Femur (tissue), 1 donor: ENCODE results near the gene CACNB4.
"Not testable (repeated sequence)": the region's sequence is repeated elsewhere in the genome, so short reads cannot be mapped to it uniquely, and the experiment has no call there.

Experiments used
- DNase-seq: peaks from one replicate; pipeline ENCODE4 v3.0.0-alpha.2; 2017

The CACNB4 gene

DNA sequence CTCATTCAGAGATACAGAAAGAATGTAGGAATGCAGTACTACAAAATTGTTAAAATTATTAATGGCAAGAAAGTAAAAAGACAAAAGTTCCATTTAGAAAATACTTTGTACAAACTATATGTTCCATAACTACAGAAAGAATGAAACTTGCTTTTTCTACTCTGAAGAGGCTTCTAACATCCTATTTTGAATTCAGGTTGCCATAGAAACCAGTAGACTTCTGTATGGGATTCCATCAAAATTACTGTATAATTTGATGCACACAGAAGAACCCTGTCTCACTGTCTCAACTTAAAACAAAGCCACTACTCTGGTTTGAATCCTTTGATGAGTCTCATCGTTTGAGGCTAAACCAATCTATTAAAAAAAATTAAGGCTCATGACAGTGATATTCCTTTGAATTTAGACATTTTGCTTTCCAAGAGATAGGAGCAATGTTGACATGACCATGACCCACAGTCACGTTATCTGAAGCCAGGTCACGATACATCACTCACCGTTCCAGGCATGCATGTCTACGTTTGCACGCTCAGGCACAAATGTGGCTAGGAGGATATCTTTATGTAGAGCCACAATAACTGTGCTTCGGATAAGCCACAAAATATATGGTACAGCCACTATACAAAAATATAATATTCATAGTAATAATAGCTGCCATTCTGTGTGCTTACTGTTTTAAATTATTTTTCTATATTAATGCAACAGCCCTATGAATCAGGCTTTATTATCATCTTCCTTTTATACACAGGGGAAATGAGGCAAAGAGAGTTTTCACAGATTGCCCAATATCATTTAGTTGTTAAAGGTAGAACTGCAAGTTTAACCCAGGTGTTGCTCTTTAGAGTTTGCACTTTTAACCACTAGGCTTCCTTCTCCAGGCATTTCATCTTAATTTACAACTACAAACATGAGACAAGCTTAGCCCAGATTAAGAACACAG is 82.4 kb downstream of the CACNB4 start:
- no peak for DNase-seq

DNA sequence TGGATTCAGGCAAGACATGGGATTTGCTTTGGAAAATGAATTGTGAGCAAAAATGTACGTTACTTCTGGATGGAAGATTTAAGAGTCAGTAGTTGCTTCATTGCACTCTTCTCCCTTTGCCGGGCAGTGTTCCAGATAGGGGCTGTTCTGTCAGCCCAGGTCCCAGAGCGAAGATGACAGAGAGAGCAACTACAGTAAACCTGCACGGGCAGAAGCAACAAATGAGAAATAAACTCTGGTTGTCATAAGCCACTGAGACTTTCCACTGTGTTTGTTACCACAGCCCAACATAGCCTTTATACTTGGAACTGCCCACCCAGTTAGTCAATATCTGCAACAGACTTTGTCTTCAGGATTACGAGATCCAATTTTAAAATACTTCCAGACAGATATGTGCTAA is 83.3 kb downstream of the CACNB4 start:
- peak; percentile 43 for DNase-seq

DNA sequence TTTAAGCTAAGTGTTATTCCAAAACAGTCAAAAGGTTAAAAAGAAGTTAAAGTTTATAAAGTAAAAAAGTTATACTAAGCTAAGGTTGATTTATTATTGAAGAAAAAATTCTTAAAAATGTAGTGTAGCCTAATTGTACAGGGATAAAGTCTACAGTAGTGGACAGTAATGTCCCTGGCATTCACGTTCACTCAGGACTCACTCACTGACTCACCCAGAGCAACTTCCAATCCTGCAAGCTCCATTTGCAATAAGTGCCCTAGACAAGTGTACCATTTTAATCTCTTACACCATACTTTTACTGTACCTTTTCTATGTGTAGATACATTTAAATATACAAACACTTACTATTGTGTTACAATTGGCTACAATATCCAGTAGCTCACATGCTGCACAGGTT is 86.1 kb downstream of the CACNB4 start:
- DNase-seq, result no peak

DNA sequence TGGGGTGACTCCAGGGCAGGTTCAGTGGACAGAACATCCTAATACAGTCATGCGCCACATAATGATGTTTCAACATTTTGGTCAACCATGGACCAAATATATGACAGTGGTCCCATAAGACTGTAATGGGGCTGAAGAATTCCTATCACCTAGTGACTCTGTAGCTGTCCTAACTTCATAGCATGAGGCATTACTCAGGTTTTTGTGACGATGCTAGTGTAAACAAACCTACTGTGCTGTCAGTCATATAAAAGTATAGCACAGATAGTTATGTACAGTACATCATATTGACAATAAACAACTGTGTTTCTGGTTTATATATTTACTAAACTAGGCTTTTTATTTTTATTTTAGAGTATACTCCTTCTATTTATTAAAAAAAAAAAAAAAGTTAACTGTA is 87.1 kb downstream of the CACNB4 start:
- no peak for DNase-seq

DNA sequence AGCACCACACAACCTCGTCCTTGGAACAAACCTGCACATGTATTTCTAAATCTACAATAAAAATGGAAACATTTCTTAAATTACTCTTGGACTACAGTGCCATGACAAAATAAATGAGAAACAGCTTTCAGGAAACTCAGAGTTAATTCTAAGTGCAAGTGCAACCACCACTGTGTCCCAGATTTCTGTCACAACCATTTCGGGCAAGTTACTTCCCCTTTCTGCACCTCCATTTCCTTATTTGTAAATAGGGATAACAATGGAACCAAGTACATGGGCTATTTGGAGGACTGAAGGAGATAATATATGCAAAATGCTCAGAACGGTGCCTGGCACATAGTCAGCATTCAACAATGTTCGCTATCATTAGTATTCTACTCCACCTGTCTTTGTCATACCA is 93.2 kb downstream of the CACNB4 start:
- no peak for DNase-seq

DNA sequence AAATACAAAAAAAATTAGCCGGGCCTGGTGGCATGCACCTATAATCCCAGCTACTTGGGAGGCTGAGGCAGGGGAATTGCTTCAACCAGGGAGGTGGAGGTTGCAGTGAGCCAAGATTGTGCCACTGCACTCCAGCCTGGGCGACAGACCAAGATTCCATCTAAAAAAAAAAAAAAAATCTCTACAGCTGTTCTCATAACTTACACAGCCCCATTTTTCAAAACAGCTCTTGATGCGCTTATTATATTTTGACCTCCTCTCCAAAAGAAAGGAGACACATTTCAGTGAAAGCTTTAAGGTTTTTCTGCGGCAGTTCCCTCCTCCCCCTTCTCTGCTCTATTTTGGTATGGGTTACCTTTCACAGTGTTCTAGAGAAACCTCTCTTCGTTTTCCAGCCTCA is 95.6 kb downstream of the CACNB4 start:
- DNase-seq, result not testable (repeated sequence)

DNA sequence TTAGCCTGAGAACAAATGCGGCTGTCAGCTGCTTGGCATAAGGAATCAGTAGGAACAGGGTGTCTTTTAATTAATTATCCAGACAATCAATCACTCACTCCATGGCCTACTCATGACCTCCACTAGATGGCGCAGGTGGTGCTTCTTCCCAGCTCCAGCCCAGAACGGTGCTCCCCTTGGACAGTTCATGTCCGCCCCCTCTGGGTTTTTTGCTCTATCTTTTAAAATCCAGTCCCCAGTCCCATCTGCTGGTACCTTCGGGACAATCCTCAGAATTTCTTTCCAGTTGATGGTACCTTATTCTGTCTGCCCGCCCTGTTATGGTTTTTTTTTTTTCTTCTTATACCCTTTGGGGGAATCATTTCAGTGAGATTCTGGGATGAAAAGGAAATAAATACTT is 99.8 kb downstream of the CACNB4 start:
- DNase-seq, result no peak

DNA sequence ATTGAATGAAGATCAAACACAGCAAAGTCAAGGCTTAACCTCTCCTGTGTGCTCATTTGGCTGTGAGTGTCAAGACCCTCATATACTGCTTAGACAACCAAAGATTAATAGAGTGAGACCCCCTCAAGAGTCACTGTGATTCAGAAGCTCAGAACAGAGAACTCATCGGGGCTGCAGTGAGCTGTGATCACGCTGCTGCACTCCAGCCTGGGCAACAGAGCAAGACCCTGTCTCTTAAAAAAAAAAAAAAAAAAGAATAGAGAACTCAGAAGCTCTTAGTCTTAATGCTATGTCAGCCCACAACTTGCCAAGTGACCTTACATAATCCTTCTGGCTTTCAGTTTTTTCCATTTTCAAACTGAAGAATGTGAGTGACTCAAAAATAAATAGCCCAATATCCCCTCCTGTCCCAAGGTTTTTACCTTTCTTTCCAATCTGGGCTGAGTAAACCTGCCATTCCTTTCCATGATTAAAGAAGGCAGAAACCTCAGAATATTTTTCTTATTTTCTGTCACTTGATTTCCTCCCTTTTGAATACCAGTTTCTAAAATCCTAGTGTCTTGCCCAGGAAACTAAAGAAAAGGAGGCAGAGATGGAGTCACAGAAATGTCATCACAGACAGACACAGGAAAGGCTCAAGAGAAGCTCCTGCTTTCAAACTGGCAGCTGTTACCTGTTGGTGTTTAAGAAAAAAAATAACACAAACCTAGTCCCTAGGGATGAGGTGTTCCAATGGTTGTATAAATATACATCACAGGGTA is 102.4 kb downstream of the CACNB4 start:
- DNase-seq, result no peak

DNA sequence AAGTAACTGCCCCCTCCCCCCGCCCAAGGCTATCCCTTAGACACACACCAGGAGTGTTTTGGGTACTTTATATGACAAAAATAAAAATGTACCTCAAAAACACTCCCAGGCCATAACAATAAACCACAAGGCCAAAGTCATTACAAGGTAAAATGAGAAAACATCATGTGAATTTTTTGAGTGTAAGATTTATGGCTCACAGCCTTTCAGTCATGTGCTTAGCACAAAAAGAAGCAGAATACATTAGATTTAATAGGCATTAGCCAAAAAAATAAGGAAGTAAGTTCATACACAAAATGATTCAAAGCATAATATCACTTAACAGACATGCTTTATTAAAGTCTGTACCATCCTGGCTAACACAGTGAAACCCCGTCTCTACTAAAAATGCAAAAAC is 103.7 kb downstream of the CACNB4 start:
- DNase-seq, result no peak

DNA sequence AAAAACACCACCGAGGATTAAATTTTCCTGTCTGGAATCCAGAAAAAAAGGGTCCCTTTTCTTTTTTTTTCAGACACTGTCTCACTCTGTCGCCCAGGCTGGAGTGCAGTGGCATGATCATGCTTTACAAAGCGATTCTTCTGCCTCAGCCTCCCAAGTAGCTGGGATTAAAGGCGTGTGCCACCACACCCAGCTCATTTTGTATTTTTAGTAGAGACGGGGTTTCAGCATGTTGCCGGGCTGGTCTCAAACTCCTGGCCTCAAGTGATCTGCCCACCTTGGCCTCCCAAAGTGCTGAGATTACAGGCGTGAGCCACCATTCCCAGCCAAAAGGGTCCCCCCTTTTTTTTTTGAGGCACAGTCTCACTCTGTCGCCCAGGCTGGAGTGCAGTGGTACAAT is 104.7 kb downstream of the CACNB4 start:
- not testable (repeated sequence) for DNase-seq

DNA sequence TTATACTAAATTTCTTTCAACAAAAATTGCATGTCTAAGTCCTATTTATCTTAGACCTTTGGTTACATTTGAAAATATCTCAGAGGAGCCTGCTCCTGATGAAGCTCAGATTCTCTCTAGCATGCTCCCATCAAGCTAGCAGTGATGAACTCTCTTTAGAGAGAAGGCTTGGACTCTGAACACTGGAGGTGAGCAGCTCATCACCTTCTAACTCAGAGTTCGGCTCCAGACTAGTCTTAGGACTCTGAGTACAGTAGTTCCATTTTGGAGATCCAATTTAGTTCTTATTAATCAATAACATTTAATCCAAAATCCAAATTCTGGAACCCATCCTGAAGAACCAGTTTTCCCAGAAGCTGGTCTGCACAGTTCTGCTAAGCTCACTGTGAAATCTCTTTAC is 107.8 kb downstream of the CACNB4 start:
- DNase-seq, result no peak

DNA sequence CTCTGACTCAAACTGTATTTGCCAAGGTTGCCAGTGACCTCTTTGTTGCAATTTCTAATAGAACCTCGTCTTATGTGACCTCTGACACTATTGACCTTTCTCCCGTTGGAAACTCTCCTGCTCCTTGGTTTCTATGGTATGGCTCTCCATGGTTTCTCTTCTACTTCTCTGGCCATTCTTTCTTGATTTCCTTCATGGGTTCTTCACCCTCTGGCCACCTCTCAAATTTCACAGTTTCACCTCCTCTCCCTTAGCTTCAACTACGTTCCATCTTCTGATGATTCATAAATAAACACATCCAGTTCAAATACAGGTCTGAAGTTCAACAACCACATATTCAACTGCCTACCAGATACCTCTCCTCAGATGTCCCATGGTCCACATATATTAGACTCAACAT is 109.5 kb downstream of the CACNB4 start:
- DNase-seq, result no peak

DNA sequence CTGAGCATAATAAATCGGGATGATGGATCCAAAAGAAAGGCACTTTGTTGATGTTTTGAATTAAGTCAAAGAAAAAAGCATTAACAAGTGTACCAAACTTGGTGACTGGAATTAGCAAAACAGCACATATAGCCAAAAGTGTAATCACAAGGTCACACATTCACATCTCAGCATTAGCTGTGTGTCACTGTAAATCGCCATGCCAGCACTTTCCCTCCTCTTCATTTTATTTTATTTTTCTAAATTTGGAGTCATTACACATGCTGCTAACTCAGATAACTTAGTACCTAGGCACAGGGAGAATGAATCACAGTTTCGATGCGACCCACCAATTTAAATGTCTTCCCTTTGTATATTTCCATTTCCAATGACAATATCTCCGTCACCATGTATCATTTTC is 111.4 kb downstream of the CACNB4 start:
- no peak for DNase-seq

DNA sequence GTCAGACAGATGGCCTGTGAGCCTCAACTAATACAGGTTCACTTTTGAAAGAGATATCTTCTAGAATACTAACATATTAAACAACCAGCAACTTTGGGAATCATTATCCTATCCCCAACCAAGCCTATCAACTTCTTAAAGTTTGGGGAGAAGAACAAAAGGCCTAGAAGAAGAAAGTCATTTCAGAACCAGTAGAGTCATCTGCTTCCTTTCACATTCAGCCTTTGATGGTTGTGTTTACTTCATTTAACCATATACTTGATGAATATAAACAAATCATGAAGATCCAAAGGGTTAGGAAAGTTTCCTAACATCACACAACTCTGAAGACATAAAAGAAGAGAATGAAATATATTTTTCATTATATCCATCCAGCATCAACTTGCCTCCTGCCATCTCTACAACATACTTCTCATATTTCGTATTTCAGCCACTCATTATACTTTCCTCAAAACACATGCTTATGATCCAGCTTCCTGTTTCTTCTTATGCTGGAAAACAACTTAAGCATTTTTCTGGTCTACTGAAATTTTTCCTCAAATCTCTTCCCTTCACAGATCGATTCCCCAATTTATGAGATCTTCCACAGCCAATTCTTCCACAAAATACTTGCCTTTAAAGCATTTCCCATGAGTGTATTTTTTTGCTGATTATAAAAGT is 114.3 kb downstream of the CACNB4 start:
- no peak for DNase-seq

DNA sequence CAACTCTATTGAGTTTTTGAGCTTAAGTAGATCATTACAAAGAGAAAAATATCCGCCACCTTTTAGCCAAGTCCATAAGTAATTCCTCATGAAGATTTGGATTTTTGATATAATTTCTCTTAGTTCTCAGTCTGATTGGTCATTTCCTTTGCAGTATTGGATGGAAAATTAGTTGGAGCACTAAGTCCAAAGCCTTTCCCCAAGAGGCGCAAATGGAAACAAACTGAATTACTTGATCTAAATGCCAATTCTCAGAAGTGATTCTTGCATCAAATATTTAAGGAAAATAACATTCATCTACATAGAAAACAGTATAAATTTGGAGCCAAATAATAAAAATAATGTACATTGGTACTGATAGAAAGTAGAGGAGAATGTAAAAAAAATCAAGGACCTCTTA is 115.6 kb downstream of the CACNB4 start:
- no peak for DNase-seq

DNA sequence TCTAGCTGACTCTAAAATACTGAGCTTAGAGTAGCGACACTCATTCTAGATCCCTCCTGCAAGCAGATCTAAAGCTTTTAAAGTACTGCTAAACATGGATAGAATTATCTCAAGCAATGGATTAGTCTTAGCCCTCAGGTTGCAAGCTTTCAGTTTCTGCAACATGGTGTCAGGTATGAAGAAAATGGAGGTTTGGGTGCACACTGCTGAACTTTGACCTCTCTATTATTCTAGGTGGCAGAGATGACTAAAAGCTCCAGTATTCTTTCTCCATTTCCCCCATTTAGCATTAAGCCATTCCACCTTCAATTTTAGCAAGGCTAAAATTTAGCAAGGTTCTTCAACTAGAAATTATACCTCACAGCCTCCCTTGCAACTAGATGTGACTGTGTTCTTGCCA is 117.0 kb downstream of the CACNB4 start:
- no peak for DNase-seq

DNA sequence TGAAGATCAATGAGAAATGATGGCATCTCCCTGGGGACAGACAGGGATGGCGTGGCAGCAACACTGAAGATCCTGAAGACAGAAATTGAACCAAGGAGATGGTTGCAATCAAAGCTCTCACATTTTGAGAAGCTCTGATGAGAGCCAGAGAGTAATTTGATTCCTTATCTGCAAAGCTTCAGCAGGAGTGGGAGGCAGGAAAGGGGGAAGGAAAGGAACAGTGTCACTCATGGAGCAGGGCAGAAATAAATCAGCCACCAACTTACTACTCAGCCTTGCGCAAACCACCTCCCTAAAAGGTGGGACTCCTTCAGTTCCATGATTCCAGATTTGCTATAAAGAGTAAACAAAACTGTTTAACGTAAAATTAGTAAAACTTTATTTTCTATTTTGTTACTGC is 119.2 kb downstream of the CACNB4 start:
- DNase-seq, result no peak

DNA sequence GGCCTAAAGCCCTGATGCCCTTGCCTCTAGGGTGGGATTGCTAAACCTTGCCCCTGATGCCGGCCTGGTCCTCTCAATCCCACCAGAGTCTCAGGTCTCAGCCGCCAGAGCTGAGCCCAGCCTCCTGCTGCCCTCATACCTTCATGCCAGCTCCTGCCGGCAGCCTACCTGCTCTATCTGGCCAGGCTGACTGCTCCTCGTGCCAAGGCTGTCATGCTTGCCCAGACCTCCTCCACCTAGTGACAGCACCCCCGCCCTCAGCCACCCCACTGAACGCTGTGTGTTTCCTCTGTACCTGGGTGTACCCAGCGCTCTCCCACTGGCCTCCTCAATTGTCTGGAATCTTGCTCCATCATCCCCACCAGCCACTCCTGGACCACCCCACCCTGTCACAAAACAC is 120.1 kb downstream of the CACNB4 start:
- no peak for DNase-seq

DNA sequence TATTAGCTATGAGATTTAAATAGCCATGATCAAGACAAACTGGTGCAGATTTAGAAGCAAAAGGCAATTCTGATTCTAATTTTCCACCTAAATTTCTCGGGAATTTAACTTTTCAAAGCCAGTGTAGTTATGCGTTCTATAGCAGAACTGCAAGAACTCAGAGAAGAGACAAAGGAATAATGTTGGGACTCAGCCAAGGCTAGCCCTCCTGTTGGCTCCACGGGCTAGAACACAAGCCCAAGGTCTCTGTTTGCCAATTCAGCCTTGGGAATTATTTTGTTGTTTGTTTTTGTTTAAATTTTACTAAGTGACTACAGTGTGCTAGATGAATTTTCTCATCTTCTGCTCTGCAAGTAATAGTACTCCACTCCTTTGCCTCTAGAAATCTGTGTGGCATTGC is 121.2 kb downstream of the CACNB4 start:
- no peak for DNase-seq

DNA sequence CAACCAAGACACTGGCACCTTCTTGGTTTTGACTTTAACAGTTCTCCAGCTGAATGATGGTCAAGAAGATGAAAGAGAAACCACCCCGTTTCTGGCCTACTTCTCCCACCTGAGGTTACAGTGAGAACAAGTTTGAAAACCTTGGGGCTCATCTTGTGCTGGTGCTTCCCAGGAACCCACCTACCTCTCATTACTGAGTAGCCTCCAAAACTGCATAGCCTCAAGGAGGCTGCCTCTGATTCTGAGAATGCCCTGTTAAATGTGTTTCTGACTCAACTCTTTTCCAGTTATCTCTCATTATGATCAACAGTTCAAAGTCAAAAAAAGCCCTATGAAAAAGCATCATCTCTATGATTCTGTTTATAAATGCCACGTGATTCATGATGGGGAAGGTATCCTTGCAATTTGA is 121.9 kb downstream of the CACNB4 start:
- no peak for DNase-seq

DNA sequence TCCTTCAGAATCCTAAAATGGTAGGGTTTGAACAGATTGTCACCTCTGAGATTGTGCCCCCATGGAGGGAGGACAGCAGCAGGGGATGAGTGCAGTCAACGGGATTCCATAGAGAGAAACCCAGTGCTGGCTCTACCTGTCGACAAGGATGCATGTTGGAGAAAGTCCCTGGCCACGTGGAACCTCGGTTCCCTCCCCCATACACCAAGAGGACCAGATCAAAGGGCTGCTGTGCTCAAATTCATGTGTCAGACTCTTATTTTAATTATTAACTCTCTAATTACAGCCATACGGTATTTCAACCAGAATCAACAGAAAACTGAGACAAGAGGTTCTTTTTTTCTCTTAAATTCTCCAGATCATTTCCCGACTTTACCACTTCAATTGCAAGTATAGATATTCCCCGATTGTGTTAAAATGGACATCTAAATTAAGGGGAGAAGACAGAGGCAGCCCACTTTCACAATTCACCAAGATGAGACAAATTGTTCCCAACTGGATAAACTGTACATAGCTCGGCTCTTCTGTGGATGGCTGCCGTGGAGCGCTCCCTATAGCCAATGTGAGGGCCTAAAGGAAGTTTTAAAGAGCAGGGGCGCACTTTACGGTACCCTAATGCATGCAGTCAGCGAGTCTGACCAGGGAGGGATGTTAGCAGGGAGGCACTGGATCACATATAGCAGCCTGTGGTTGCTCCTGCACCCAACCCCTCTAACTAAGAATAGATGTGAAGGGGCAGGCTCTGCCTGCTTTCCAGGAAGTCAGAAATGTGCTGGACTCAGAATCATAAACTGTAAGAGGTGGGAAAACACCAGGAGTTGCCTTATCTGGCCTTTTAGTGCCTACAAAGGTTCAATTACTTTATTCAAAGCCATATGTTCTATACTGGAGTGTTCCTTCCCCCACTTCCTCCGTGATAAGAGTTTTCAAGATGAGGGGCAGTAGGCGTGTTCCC is 123.1 kb downstream of the CACNB4 start:
- no peak for DNase-seq

DNA sequence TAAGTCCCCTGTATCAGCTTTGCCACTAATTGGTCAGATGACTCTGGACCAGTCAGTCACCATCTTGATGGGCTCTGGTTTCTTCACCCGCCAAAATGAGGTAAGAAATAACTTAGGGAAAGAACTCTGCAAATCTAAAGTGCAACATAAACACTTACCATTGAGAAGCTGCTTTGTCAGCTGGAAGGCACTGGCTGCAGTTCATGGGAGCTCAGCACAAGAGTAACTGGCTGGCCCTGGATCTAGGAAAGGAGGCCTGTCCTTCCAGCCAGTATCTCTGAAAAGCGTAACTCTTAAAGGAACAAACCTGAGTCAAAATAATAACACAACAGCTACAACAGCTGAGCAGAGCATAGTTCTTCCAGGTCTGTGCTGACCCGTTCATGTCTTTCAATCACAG is 123.9 kb downstream of the CACNB4 start:
- DNase-seq, result no peak

DNA sequence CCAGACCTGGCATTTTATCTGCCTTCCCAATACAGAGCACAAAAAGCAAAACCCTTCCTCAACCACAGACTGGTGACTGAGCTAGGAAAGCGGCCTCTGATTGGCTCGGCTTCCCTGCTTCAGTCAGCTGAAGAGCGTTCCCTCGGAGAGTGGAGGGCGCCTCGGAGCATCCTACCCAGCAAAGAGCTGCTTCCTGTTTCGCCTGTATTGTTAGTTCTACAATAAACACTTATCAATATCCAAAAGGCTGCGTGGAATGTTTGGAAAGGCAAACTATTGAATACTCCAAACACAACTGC is 125.0 kb downstream of the CACNB4 start:
- peak; percentile 63 for DNase-seq
